Fibroblast of the aortic adventitia (primary cell): ENCODE measurements around the gene RNASEH2A. TPM values are rescaled to one million over a fixed set of nuclear protein-coding genes. Genes with fewer than 3 reads are reported as not detected.
"Not testable (repeated sequence)": the region's sequence is repeated elsewhere in the genome, so short reads cannot be mapped to it uniquely, and the experiment has no call there.

Experiments
- DNase-seq: peaks from one replicate; pipeline ENCODE4 v3.0.0-alpha.2; 2010; ENCODE audit warnings: low read depth
- H3K4me3 ChIP-seq: 2 replicates; pipeline ENCODE4 v1.5.1; 2011; ENCODE audit warnings: low read depth, mild to moderate bottlenecking, control low read depth, low read length, moderate library complexity
- total RNA-seq: library from RNA; depleted of rRNA; stranded (reverse); fragments of >200 nt; gene quantifications from 2 replicates; pipeline ENCODE4 v1.2.3, GENCODE V29; 2012; ENCODE audit warnings: low replicate concordance
- TF ChIP-seq, protein P1 (sequence below): IDR thresholded peaks from 2 replicates; pipeline ENCODE4 v1.5.1; 2011; ENCODE audit warnings: mild to moderate bottlenecking, low read length, control low read depth, inconsistent platforms; ENCODE audit not compliant: insufficient read depth

The RNASEH2A gene
- total RNA-seq, 1 donor, result 37.4 TPM

GRCh38 chr19:12840091-12841079 lies 34.0 kb downstream of the RNASEH2A start:
- TF ChIP-seq, protein P1, sequence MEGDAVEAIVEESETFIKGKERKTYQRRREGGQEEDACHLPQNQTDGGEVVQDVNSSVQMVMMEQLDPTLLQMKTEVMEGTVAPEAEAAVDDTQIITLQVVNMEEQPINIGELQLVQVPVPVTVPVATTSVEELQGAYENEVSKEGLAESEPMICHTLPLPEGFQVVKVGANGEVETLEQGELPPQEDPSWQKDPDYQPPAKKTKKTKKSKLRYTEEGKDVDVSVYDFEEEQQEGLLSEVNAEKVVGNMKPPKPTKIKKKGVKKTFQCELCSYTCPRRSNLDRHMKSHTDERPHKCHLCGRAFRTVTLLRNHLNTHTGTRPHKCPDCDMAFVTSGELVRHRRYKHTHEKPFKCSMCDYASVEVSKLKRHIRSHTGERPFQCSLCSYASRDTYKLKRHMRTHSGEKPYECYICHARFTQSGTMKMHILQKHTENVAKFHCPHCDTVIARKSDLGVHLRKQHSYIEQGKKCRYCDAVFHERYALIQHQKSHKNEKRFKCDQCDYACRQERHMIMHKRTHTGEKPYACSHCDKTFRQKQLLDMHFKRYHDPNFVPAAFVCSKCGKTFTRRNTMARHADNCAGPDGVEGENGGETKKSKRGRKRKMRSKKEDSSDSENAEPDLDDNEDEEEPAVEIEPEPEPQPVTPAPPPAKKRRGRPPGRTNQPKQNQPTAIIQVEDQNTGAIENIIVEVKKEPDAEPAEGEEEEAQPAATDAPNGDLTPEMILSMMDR, result no peak
- H3K4me3 ChIP-seq, result peak overlapping the region; percentile 45
- DNase-seq, result peak; percentile 50

GRCh38 chr19:12841094-12841493 lies 34.7 kb downstream of the RNASEH2A start:
- peak; percentile 22 for DNase-seq
- H3K4me3 ChIP-seq, result peak overlapping the region; percentile 45
- TF ChIP-seq, protein P1, result no peak

DNA sequence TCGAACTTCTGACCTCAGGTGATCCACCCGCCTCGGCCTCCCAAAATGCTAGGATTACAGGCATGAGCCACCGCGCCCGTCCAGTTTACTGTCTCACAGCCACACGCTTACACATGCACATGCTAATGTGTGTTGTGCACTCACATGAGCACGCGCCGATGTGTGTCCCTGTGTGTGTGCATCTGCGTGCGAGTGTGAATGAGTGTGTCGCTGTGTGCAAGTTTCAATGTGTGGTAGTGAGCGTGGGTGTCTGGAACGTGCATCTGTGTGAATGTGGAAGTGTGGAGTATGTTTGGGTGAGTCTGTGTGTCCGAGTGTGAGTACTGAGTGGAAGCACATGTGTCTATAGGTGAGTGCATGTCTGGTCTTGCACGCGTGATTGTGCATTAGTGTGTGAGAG lies 36.1 kb downstream of the RNASEH2A start:
- TF ChIP-seq, protein P1, result no peak
- DNase-seq, result no peak
- no peak overlapping the region for H3K4me3 ChIP-seq

DNA sequence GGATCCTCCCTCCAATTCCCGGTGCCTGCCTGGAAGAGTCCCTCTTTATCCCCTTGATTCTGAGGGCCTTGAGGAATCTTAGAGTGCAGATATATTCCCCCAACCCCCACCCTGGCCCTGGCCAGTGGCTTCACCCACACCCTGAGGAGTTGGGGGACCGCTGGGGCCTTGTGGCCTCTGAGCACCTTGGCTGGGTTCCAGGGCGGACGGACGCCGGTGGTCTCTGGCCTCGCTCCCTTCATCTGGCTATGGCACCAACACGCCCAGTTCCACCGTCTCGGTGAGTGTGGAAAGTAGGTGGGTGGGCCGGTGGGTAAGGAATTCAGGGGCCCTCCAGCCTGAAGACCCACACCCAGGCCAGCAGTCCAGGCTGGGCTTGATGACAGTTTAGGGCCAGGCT lies 36.9 kb downstream of the RNASEH2A start:
- no peak overlapping the region for H3K4me3 ChIP-seq
- TF ChIP-seq, protein P1, result no peak
- DNase-seq, result no peak

- no peak overlapping the region for H3K4me3 ChIP-seq
- TF ChIP-seq, protein P1, result no peak
- DNase-seq, result no peak
These were observed 37.8 kb downstream of the RNASEH2A start for GRCh38 chr19:12843999-12844732.

DNA sequence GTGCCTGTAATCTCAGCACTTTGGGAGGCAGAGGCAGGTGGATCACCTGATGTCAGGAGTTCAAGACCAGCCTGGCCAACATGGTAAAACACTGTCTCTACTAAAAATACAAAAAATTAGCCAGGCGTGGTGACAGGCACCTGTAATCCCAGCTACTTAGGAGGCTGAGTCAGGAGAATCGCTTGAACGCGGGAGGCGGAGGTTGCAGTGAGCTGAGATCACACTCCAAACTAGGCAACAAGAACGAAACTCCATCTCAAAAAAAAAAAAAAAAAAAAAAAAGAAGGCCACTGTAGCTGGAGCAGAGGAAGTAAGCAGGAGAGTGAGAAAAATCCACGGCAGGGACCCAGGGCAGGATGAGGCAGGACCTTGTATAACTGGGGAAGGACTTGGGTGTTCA lies 40.2 kb downstream of the RNASEH2A start:
- DNase-seq, H3K4me3 ChIP-seq: not testable (repeated sequence)
